ENCODE measurements around the gene OR2AG2.
A peak's percentile ranks its signal among the peaks of the same experiment; 100 is the strongest.

Gene OR2AG2

DNA sequence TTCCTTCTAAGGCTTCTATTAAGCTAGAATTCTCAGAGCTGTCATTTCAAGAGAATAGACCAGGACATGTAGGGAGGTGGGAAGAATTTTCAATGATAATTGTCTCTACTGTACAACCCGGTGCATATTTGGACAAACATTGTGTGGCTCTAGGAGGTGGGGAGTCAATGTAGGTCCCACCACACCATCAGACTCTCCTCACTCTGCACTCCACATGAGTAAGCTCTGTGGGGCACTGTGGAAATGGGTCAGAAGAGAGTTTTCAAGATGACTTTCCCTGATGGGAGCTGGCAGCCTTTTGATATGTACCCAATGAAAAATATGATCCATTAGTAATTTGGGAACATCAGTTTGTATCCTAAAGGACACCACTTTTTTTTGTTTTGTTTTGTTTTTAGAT is 33.2 kb downstream of the OR2AG2 start:
- DNase-seq (ENCODE audit: low spot score): no peak

DNA sequence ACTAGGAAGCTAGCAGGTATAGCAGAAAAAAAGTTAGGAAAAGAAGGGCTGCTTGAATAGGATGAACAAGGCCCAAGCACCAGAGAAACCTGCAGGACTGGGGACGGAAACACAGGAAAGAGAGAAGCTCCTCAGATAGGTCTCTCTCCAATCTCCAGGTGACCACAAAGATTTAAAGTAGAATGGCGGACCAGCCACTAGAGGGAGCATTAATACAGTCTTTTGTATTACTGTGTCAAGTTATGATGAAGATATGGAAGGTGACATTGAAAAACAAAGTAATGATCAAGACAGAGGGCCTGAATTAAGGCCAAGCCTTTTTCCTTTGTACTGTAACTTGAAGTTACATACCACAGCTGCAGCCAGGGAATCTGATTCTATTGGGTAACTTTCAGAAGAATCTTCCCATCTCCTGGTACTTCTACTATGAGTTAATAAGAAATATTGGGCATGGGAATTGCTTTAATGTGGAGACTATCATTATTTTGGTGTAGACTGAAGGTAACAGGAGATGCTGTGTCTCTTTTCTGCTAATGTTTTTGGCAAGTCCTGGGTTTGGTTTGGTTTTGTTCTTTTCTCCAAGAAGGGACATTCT is 33.8 kb downstream of the OR2AG2 start:
- DNase-seq (ENCODE audit: low spot score): peak; percentile 45

DNA sequence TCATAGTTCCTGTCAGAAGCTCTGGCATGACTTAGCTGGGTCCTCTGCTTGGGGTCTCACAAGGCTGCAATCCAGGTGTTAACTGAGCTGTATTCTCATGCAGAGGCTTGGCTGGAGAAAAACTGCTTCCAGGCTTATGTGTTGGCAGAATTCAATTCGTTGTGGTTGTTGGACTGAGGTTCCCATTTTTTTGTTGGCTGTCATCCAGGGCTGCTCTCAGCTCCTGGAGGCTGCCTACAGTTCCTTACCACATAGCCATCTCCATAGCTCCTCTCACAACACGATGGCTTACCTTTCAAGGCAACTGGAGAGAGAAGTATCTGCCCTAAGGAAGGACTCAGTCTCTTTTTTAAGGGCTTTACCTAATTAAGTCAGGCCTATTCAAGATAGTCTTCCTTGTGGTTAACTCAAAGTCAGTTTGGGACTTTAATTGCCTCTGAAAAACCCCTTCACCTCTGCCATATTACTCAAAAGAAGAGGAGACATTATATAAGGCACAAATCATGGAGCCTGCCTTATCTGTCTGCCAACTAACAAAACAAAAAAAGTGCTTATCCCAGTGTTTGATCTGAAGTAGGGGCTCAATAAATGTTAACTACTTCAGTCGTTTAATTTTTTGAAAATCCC is 35.2 kb downstream of the OR2AG2 start:
- no peak for DNase-seq (ENCODE audit: low spot score)

DNA sequence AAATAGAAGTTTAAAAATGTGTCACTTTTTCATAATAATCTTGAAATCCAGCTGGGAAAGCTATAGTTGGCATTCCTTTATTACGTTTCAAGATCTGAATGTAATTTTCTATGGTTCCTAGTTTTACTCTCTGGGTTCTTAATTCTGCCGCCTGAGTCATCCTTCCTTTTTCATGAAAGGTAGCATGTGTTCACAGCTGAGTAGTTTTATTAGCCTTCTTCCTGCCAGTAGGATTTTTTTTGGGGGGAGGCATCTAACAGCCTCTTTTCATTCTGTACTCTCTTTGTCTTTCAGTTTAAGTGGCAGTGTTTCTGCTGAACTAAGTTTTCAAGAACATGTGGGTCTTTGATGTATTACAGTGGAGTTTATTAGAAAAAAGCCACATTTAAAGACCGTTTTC is 36.5 kb downstream of the OR2AG2 start:
- no peak for DNase-seq (ENCODE audit: low spot score)

DNA sequence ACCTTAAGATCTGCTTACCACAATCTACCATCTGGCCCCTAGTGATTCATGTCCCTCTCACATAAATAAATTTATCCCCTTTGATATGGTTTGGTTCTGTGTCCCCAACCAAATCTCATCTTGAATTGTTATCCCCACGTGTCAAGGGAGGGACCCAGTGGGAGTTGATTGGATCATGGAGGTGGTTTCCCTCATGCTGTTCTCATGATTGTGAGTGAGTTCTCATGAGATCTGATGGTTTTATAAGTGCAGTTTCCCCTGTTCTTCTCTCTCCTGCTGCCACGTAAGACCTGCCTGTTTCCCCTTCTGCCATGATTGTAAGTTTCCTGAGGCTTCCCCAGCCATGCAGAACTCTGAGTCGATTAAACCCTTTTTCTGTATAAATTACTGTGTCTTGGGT is 37.2 kb downstream of the OR2AG2 start:
- DNase-seq (ENCODE audit: low spot score): no peak

DNA sequence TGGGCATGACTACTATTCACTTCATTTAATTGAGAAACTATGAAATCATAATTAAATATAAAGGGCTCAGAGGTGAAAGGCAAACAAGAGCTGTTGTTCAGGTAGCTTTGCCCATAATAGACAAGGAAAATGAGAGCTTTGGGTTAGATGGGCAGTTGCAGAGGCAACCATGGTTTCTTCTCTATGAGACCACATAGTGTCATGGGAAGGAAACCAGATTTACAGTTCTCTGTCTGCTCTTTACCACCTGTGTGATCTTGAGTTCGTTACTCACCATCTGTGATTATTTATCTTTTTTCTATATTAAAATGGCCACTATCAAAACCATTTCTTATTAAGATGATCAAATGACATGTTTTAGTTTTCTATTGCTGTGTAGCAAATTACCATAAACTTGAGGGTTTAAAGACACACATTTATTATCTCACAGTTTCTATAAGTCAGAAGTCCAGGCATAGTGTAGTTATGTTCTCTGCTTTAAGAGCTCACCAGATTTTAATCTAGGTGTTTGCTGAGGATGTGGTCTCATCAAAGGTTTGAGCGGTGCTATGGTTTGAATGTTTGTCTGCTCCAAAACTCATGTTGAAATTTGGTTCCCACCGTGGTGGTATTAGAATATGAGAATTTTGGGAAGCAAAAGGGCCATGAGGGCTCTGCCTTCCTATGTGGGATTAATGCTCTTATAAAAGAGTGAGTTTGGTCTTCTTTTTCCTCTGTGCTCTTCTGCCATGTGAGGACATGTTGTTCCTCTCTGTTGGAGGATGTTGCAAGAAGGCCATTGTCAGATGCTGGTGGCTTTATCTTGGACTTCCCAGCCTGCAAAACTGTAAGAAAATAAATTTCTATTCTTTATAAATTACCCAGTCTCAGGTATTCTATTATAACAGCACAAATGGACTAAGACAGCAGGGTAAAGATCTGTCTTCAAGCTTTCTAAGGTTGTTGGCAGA is 38.2 kb downstream of the OR2AG2 start:
- no peak for DNase-seq (ENCODE audit: low spot score)

DNA sequence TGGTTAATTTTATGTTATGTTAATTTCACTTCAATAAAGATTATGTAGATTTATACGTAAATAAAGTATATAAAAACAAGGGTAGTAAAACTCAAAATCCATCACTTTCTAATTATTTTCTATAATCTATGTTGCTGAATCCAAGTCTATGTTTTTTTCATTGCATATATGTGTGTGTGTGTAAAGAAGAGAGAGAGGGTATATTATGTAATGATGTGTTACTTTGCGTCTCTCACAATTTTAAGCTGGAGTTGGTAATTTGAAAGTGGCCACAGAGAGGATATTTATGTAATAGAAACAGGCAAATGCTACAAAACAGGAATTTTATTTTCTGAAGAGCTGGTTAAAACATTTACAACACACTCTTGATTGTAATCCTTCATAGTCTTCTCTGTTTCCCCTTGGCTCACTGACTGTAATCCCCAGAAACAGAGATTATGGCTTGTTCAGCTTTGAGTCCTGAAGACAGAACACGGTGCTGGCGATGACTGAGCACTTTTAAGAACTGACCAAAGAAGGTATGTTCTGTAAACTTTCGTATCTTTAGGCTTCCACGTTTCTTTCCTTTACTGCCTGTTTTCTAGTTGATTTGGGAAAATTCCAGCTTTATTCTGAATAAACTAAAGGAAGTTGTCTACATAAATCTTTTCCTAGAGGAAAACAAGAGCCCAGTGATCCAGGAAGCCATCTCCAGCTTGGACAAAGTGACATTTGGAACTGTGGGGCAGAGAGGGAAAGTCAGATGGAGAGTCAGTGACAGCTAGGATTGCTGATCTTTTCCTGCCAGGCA is 43.6 kb downstream of the OR2AG2 start:
- no peak for DNase-seq (ENCODE audit: low spot score)

DNA sequence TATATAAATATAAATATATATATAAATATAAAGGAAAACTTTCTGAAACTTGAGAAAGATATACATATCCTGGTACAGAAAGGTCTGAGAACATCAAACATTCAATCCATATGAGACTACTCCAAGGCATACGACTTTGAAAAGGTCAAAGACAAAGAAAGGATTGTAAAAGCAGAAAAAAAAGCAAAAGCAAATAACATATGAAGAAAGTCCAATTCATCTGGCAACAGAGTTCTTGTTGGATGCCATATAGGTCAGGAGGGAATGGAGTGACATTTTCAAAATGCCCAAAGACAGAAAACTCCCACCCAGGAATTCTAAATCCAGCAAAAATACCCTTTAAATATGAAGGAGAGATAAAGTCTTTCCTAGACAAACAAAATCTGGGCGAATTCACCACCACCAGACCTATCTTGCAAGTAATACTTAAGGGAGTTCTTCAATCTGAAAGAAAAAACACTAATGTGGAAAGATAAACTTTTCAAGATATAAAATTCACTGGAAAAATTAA is 46.3 kb downstream of the OR2AG2 start:
- DNase-seq (ENCODE audit: low spot score): no peak

DNA sequence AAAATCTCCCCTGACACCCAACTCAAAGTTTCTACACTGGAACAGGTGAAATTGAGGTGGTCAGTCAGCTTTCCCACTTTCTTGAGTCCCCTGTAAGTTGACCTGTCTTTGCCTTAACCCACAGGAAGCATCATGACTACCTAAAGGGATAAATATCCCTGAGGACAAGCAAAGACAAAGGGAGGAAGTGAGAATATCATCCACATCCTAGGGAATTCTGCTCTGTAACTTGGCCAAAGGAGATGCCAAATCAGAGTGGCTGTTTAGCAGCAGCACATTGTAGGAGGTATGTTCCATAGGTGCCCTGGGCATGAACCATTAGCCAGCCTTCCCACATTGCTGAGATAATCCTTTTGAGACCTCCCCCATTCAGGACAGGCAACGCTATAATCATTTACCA is 47.8 kb downstream of the OR2AG2 start:
- no peak for DNase-seq (ENCODE audit: low spot score)

DNA sequence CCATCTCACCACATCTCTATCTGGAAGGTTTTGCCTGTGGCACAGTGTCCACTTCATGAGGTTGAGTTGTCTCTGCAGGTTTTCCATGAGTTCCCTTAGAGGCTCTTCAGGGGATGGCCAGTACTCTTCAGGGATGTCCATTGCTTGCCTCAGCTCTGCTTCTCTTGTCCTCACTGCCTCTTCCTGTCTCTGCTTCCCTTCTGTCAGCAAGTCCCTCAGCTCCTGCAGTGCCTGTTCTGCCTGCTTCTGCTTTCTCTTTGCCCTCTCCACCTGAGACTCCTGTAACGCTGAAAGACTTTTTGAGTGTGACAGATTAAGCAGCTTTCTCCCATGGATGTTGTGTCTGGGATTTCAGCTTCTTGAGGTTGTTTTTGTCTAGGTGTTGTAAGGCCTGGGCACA is 50.4 kb downstream of the OR2AG2 start:
- no peak for DNase-seq (ENCODE audit: low spot score)

DNA sequence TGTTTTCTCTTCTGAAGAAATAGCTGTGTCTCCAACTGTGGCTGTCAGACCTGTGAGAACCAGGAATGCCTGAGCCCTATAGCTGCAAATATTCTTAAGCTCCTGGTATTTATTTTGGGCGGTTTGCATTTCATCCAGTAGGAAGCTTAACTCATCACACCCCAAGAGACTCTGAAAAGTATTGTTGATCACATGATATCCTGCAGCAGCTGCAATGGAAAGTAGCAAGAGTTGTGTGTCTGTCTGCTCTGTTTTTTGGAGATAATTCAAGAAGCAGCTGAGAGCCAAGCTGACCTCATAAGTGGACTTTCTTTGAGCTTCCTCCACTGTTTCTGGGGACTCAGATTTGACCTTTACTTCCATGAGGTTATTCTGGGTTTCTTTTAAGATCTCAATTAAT is 52.2 kb downstream of the OR2AG2 start:
- no peak for DNase-seq (ENCODE audit: low spot score)

DNA sequence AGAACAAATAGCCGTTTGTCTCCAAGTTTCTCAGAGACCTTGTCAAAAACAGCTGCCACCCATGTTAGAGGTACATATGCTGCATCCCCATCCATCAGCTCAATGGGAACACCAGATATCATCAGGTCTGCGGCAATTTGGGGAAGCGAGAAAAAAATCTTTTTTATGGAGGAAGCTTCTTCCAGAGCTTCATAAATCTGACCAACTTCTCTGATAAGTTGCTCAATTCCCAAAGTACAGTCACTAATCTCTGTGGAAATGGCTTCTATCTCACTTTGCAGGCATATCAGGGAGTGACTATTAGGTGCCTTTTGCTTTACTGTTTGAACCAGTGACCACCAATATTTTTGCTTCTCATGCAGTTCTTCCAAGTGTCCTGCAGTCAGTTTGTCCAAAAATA is 54.4 kb downstream of the OR2AG2 start:
- no peak for DNase-seq (ENCODE audit: low spot score)

All from pons (tissue), 1 donor.